Sigmoid colon (tissue), 7 donors: Measurements from ENCODE around the gene KRT16. TPM values are rescaled to one million over a fixed set of nuclear protein-coding genes. Genes with fewer than 3 reads are reported as not detected.
"Not testable (repeated sequence)": the region's sequence is repeated elsewhere in the genome, so short reads cannot be mapped to it uniquely, and the experiment has no call there.

Experiments used
- DNase-seq: peaks from one replicate; pipeline ENCODE4 v3.0.0-alpha.2; 2019
- H3K27ac ChIP-seq, 4 donors: fragments of 200-600 bp; sonication (generic); one replicate each; pipeline ENCODE4 v1.5.1; 2016 to 2019; ENCODE audit warnings: mild to moderate bottlenecking in 1 of 4
- H3K27me3 ChIP-seq, 3 donors: fragments of 200-600 bp; sonication (generic); one replicate each; pipeline ENCODE4 v1.5.1; 2019; ENCODE audit warnings: mild to moderate bottlenecking in 1 of 3
- H3K36me3 ChIP-seq, 4 donors: fragments of 200-600 bp; sonication (generic); one replicate each; pipeline ENCODE4 v1.5.1; 2016 to 2019
- H3K4me1 ChIP-seq, 4 donors: fragments of 200-600 bp; sonication (generic); one replicate each; pipeline ENCODE4 v1.5.1; 2017 to 2019
- H3K4me3 ChIP-seq, 4 donors: fragments of 200-600 bp; sonication (generic); one replicate each; pipeline ENCODE4 v1.5.1; 2017 to 2019; ENCODE audit warnings: mild to moderate bottlenecking in 2 of 4, moderate library complexity in 1 of 4
- H3K9me3 ChIP-seq, 4 donors: fragments of 200-600 bp in 3 of 4; sonication (generic) in 3 of 4; one replicate each; pipeline versions ENCODE4 v1.5.1 to v1.6.1; 2013 to 2019
- CTCF ChIP-seq, 4 experiments: fragments of 450-650 bp in 3 of 4; fragments of 200-600 bp in 1 of 4; IDR thresholded peaks; one replicate each; pipeline ENCODE4 v1.5.1; 2016 to 2019; ENCODE audit warnings: antibody characterized with exemption in 4 of 4, mild to moderate bottlenecking in 3 of 4, moderate library complexity in 2 of 4
- EP300 ChIP-seq, 4 donors: sonication (generic); formaldehyde crosslinking; IDR thresholded peaks; one replicate each; pipeline ENCODE4 v1.6.1; 2017; ENCODE audit warnings: antibody characterized with exemption in 4 of 4
- POLR2A ChIP-seq, 2 donors: fragments of 450-650 bp; IDR thresholded peaks; one replicate each; pipeline ENCODE4 v1.6.1; 2016; ENCODE audit warnings: antibody characterized with exemption in 2 of 2, mild to moderate bottlenecking in 2 of 2, moderate library complexity in 2 of 2
- POLR2AphosphoS5 ChIP-seq, 4 donors: sonication (generic); formaldehyde crosslinking; IDR thresholded peaks; one replicate each; pipeline ENCODE4 v1.6.1; 2017; ENCODE audit warnings: antibody characterized with exemption in 4 of 4
- WGBS, 2 donors: extraction: QIAGEN DNeasy Blood & Tissue Kit; methylation state at CpG; one replicate each; pipeline ENCODE4 v1.1.7; 2013; 5-methylcytosine and 5-hydroxymethylcytosine counted together
- intact Hi-C: fragments of 100-400 bp; cut with DNase I; formaldehyde crosslinking; loops from one replicate; pipeline ENCODE4 v1.15.1; 2023
- polyA plus RNA-seq, 3 donors: library from polyadenylated mRNA; stranded (reverse); fragments of 200-250 nt; gene quantifications; one replicate each; pipeline ENCODE4 v1.2.3, GENCODE V29; 2013
- total RNA-seq, 4 donors: library from RNA; depleted of rRNA; stranded (reverse); fragments of >200 nt; gene quantifications; one replicate each; pipeline ENCODE4 v1.1.0, GENCODE V29; 2016
- donor health status: healthy with polysubstance abuse.
- donor health status: Bipolar disorder and iron deficiency.
- donor health status: healthy.

The KRT16 gene
- total and polyA plus RNA-seq, 7 donors, result 0.09 to 0.83 (median 0.60) TPM; not detected in 4

GRCh38 chr17:41578971-41579370, 33.6 kb downstream of the KRT16 start:
- Histone ChIP-seq H3K36me3 (no peaks in the 10 kb centered on the region), H3K27me3 (peaks cover 0 to 32% (median 0%) of the 10 kb centered on the region in 3 donors), H3K27ac (no peak overlapping the region), H3K4me3 (no peak overlapping the region), H3K4me1 (no peaks in the 10 kb centered on the region), H3K9me3 (no peaks in the 10 kb centered on the region)
- WGBS, 2 donors, result 81 to 86% methylated on average over 5 of the region's 5 CpGs
- intact Hi-C loops, result no loop called here
- no peak for TF ChIP-seq EP300 (IDR thresholded peaks at IDR 0.05)
- TF ChIP-seq POLR2A (IDR thresholded peaks at IDR 0.05), result no peak
- no peak for TF ChIP-seq CTCF (IDR thresholded peaks at IDR 0.05)
- TF ChIP-seq POLR2AphosphoS5 (IDR thresholded peaks at IDR 0.05), result no peak
- no peak for DNase-seq

GRCh38 chr17:41578538-41578937, 34.0 kb downstream of the KRT16 start:
- no peaks in the 10 kb centered on the region for H3K4me1 ChIP-seq
- no peaks in the 10 kb centered on the region for H3K36me3 ChIP-seq
- H3K9me3 ChIP-seq, result no peaks in the 10 kb centered on the region
- no peak overlapping the region for H3K27ac ChIP-seq
- no peak for TF ChIP-seq CTCF (IDR thresholded peaks at IDR 0.05)
- no peak for TF ChIP-seq POLR2AphosphoS5 (IDR thresholded peaks at IDR 0.05)
- no peak for TF ChIP-seq EP300 (IDR thresholded peaks at IDR 0.05)
- no peak for TF ChIP-seq POLR2A (IDR thresholded peaks at IDR 0.05)
- peaks cover 0 to 32% (median 0%) of the 10 kb centered on the region in 3 donors for H3K27me3 ChIP-seq
- DNase-seq, result no peak
- intact Hi-C loops, result no loop called here
- WGBS, 2 donors, result 88% methylated on average over 1 of the region's 1 CpG
- no peak overlapping the region for H3K4me3 ChIP-seq

GRCh38 chr17:41576740-41577139, 35.8 kb downstream of the KRT16 start:
- peaks cover 0 to 40% (median 0%) of the 10 kb centered on the region in 3 donors for H3K27me3 ChIP-seq
- H3K36me3 ChIP-seq, DNase-seq, intact Hi-C loops, H3K4me1 ChIP-seq, H3K4me3 ChIP-seq, H3K27ac ChIP-seq, H3K9me3 ChIP-seq: not testable (repeated sequence)
- WGBS, 2 donors, result 53 to 81% methylated on average over 4 of the region's 4 CpGs

GRCh38 chr17:41575336-41575735, 37.2 kb downstream of the KRT16 start:
- Histone ChIP-seq H3K27ac (no peak overlapping the region), H3K4me1 (no peaks in the 10 kb centered on the region), H3K36me3 (no peaks in the 10 kb centered on the region), H3K27me3 (peaks cover 0 to 43% (median 0%) of the 10 kb centered on the region in 3 donors), H3K9me3 (no peaks in the 10 kb centered on the region), H3K4me3 (no peak overlapping the region)
- intact Hi-C loops, result no loop called here
- TF ChIP-seq POLR2A (IDR thresholded peaks at IDR 0.05), result no peak
- no peak for TF ChIP-seq EP300 (IDR thresholded peaks at IDR 0.05)
- no peak for TF ChIP-seq CTCF (IDR thresholded peaks at IDR 0.05)
- TF ChIP-seq POLR2AphosphoS5 (IDR thresholded peaks at IDR 0.05), result no peak
- DNase-seq, result no peak
- WGBS, 2 donors, result 69 to 70% methylated on average over 3 of the region's 3 CpGs

DNA sequence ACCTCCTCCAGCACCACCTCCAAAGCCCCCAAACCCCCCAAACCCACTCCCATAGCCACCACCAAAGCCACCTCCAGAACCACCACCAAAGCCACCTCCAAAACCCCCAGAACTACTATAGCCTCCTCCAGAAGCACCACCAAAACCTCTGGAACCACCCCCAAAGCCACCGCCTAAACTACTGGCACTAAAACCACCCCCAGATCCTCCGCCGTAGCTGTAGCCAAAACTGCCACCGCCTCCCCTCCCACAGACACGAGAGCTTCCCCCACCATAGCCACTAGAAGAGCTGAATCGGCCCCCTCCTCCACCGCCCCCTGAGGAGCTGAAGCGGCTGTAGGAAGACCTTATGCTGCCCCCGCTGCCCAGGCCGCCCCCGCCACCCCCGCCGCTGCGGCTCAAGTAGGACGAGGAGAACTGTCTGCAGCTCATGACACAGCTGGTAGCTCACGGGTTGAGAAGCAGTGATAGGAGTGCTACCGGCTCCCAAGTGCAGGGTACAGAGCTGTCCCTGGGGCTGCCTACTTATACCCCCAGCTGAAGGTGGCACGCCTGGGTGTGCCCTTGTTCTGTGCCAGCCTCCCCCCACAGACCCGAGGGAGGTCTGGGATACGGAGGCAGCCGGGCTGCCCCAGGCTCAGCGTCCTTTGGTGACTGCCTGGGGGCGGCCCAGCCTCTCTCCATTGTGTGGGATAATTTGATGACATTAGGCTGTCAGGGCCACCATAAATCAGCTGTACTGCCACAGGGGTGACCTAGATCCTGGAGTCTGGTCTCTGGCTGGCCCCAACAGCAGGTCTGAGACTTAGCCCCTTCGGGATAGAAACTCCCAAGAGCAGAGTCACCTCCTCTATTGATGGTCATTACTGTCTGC, 40.8 kb downstream of the KRT16 start, which contains the start of gene KRT9:
Gene KRT9 (minus strand): TSS at position 499 of the 874 bp plus-strand sequence. CDS start 67 bp downstream, at position 432.
- 65 to 77% methylated on average over 24 of the region's 24 CpGs for WGBS, 2 donors
- Histone ChIP-seq H3K9me3 (no peaks in the 10 kb centered on the region), H3K36me3 (no peaks in the 10 kb centered on the region), H3K4me1 (no peaks in the 10 kb centered on the region), H3K27ac (no peak within 1 kb of the TSS), H3K27me3 (peaks cover 0 to 33% (median 0%) of the 10 kb centered on the region in 3 donors), H3K4me3 (no peak within 1 kb of the TSS)
- DNase-seq, result no peak
- TF ChIP-seq POLR2AphosphoS5 (IDR thresholded peaks at IDR 0.05), result no peak
- TF ChIP-seq POLR2A (IDR thresholded peaks at IDR 0.05), result no peak
- TF ChIP-seq CTCF (IDR thresholded peaks at IDR 0.05), result no peak
- TF ChIP-seq EP300 (IDR thresholded peaks at IDR 0.05), result no peak
- intact Hi-C loops, result no loop called here
